Neural cell (in vitro differentiated cells): ENCODE measurements around the gene IHH.

Experiments
- POLR2AphosphoS5 ChIP-seq: IDR thresholded peaks from 2 replicates; pipeline ENCODE4 v1.6.1; 2012
- RAD21 ChIP-seq: fragments of 450-650 bp; conservative IDR thresholded peaks from 2 replicates; pipeline ENCODE4 v1.6.1; 2014; ENCODE audit warnings: antibody characterized with exemption, mild to moderate bottlenecking, moderate library complexity
- TF ChIP-seq, protein P1 (sequence below): fragments of 450-650 bp; IDR thresholded peaks from 2 replicates; pipeline ENCODE4 v1.5.1; 2014; ENCODE audit warnings: antibody characterized with exemption, mild to moderate bottlenecking, moderate library complexity; ENCODE audit not compliant: poor library complexity, severe bottlenecking
- TF ChIP-seq, protein P2 (sequence below): IDR thresholded peaks from 2 replicates; pipeline ENCODE4 v1.6.1; 2012; ENCODE audit warnings: borderline replicate concordance

DNA sequence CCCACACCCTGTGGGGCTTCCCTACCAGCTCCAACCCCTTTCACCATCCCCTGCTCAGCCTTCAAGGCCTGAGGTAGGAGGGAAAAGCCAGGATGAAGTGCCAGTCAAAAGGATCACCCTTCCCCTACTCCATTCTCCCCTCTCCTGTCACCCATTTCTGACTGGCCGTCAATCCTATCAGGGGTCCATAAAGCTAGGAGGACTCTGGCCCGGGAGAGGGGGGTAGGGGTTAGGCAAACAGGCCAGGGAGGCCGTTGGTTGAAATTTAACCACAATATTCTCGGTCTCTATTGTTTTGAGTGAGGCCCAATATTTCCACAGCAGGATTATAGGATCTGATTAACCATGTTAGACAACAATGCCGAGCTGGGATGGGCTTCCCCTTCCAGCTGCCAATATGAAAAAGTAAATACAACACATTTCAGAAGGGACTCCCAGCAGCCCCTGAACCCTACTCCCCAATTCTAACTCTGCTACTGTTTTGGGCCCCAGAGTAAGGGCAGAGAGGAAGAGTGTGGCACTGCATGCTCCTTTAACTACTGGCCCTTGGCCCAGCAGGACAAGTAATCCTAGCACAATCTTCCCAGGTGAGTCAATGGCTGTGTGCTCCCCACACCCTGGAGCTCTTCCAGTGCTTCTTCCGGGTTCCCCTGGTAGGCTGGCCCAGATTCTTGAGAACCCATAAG, 10.6 kb upstream of the IHH start:
- no peak for TF ChIP-seq RAD21
- TF ChIP-seq, protein P1, sequence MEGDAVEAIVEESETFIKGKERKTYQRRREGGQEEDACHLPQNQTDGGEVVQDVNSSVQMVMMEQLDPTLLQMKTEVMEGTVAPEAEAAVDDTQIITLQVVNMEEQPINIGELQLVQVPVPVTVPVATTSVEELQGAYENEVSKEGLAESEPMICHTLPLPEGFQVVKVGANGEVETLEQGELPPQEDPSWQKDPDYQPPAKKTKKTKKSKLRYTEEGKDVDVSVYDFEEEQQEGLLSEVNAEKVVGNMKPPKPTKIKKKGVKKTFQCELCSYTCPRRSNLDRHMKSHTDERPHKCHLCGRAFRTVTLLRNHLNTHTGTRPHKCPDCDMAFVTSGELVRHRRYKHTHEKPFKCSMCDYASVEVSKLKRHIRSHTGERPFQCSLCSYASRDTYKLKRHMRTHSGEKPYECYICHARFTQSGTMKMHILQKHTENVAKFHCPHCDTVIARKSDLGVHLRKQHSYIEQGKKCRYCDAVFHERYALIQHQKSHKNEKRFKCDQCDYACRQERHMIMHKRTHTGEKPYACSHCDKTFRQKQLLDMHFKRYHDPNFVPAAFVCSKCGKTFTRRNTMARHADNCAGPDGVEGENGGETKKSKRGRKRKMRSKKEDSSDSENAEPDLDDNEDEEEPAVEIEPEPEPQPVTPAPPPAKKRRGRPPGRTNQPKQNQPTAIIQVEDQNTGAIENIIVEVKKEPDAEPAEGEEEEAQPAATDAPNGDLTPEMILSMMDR, result no peak
- TF ChIP-seq POLR2AphosphoS5, result no peak
- TF ChIP-seq, protein P2, sequence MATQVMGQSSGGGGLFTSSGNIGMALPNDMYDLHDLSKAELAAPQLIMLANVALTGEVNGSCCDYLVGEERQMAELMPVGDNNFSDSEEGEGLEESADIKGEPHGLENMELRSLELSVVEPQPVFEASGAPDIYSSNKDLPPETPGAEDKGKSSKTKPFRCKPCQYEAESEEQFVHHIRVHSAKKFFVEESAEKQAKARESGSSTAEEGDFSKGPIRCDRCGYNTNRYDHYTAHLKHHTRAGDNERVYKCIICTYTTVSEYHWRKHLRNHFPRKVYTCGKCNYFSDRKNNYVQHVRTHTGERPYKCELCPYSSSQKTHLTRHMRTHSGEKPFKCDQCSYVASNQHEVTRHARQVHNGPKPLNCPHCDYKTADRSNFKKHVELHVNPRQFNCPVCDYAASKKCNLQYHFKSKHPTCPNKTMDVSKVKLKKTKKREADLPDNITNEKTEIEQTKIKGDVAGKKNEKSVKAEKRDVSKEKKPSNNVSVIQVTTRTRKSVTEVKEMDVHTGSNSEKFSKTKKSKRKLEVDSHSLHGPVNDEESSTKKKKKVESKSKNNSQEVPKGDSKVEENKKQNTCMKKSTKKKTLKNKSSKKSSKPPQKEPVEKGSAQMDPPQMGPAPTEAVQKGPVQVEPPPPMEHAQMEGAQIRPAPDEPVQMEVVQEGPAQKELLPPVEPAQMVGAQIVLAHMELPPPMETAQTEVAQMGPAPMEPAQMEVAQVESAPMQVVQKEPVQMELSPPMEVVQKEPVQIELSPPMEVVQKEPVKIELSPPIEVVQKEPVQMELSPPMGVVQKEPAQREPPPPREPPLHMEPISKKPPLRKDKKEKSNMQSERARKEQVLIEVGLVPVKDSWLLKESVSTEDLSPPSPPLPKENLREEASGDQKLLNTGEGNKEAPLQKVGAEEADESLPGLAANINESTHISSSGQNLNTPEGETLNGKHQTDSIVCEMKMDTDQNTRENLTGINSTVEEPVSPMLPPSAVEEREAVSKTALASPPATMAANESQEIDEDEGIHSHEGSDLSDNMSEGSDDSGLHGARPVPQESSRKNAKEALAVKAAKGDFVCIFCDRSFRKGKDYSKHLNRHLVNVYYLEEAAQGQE, result no peak
